ENCODE measurements around the gene TERT. TPM values are rescaled to one million over a fixed set of nuclear protein-coding genes. Genes with fewer than 3 reads are reported as not detected.

The TERT gene
- total RNA-seq, 1 donor from 2014 or later, result 2.9 TPM

- DNase-seq, result no peak
- H3K36me3 Mint-ChIP-seq (ENCODE audit: unreplicated experiment), result peaks cover 4% of the 10 kb centered on the region
- H3K9me3 Mint-ChIP-seq (ENCODE audit: unreplicated experiment), result peaks cover 3% of the 10 kb centered on the region
- peaks cover 15% of the 10 kb centered on the region for H3K27me3 Mint-ChIP-seq (ENCODE audit: unreplicated experiment)
- no peaks in the 10 kb centered on the region for H3K4me1 Mint-ChIP-seq (ENCODE audit: low read depth, unreplicated experiment)
- no peak overlapping the region for H3K4me3 Mint-ChIP-seq (ENCODE audit: unreplicated experiment)
- H3K27ac Mint-ChIP-seq (ENCODE audit: unreplicated experiment), result no peak overlapping the region
- TF ChIP-seq, protein P1, sequence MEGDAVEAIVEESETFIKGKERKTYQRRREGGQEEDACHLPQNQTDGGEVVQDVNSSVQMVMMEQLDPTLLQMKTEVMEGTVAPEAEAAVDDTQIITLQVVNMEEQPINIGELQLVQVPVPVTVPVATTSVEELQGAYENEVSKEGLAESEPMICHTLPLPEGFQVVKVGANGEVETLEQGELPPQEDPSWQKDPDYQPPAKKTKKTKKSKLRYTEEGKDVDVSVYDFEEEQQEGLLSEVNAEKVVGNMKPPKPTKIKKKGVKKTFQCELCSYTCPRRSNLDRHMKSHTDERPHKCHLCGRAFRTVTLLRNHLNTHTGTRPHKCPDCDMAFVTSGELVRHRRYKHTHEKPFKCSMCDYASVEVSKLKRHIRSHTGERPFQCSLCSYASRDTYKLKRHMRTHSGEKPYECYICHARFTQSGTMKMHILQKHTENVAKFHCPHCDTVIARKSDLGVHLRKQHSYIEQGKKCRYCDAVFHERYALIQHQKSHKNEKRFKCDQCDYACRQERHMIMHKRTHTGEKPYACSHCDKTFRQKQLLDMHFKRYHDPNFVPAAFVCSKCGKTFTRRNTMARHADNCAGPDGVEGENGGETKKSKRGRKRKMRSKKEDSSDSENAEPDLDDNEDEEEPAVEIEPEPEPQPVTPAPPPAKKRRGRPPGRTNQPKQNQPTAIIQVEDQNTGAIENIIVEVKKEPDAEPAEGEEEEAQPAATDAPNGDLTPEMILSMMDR (IDR thresholded peaks at IDR 0.05; ENCODE audit: partially characterized antibody, unreplicated experiment), result no peak
These were observed 74.5 kb downstream of the TERT start for GRCh38 chr5:1220351-1220750.

DNA sequence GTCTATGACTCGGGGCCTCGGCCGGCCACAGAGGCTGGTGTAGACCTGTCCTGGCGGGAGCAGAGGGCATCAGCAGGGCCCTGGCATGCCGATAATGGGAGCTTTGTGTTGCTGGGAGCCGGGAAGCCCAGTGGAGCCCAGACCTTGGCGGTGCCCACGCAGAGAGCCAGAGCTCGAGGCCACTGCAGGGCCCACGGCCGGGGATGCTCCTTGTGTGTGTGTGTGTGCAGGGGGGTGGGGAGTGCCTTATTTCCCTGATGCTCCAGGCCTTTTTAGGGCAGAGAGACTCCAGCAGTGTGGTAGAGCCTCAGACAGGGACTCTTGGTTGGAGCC, 75.1 kb downstream of the TERT start:
- Mint-ChIP-seq H3K4me1 (ENCODE audit: low read depth, unreplicated experiment) (no peaks in the 10 kb centered on the region), H3K4me3 (ENCODE audit: unreplicated experiment) (no peak overlapping the region), H3K27me3 (ENCODE audit: unreplicated experiment) (peaks cover 16% of the 10 kb centered on the region), H3K27ac (ENCODE audit: unreplicated experiment) (no peak overlapping the region), H3K9me3 (ENCODE audit: unreplicated experiment) (peaks cover 3% of the 10 kb centered on the region), H3K36me3 (ENCODE audit: unreplicated experiment) (peaks cover 4% of the 10 kb centered on the region)
- TF ChIP-seq, protein P1 (IDR thresholded peaks at IDR 0.05; ENCODE audit: partially characterized antibody, unreplicated experiment), result no peak
- DNase-seq, result no peak

GRCh38 chr5:1219098-1219767, 75.6 kb downstream of the TERT start:
- Mint-ChIP-seq H3K4me3 (ENCODE audit: unreplicated experiment) (no peak overlapping the region), H3K4me1 (ENCODE audit: low read depth, unreplicated experiment) (no peaks in the 10 kb centered on the region), H3K27me3 (ENCODE audit: unreplicated experiment) (peaks cover 15% of the 10 kb centered on the region), H3K36me3 (ENCODE audit: unreplicated experiment) (peaks cover 4% of the 10 kb centered on the region), H3K9me3 (ENCODE audit: unreplicated experiment) (peaks cover 3% of the 10 kb centered on the region), H3K27ac (ENCODE audit: unreplicated experiment) (no peak overlapping the region)
- TF ChIP-seq, protein P1 (IDR thresholded peaks at IDR 0.05; ENCODE audit: partially characterized antibody, unreplicated experiment), result no peak
- no peak for DNase-seq

- peaks cover 3% of the 10 kb centered on the region for H3K9me3 Mint-ChIP-seq (ENCODE audit: unreplicated experiment)
- TF ChIP-seq, protein P1 (IDR thresholded peaks at IDR 0.05; ENCODE audit: partially characterized antibody, unreplicated experiment), result no peak
- H3K4me1 Mint-ChIP-seq (ENCODE audit: low read depth, unreplicated experiment), result no peaks in the 10 kb centered on the region
- H3K4me3 Mint-ChIP-seq (ENCODE audit: unreplicated experiment), result no peak overlapping the region
- peaks cover 4% of the 10 kb centered on the region for H3K36me3 Mint-ChIP-seq (ENCODE audit: unreplicated experiment)
- peaks cover 15% of the 10 kb centered on the region for H3K27me3 Mint-ChIP-seq (ENCODE audit: unreplicated experiment)
- H3K27ac Mint-ChIP-seq (ENCODE audit: unreplicated experiment), result no peak overlapping the region
- DNase-seq, result no peak
These were observed 76.4 kb downstream of the TERT start for GRCh38 chr5:1218351-1219080.

- Mint-ChIP-seq H3K36me3 (ENCODE audit: unreplicated experiment) (peaks cover 4% of the 10 kb centered on the region), H3K27ac (ENCODE audit: unreplicated experiment) (no peak overlapping the region), H3K9me3 (ENCODE audit: unreplicated experiment) (peaks cover 3% of the 10 kb centered on the region), H3K27me3 (ENCODE audit: unreplicated experiment) (peaks cover 12% of the 10 kb centered on the region), H3K4me1 (ENCODE audit: low read depth, unreplicated experiment) (no peaks in the 10 kb centered on the region), H3K4me3 (ENCODE audit: unreplicated experiment) (no peak overlapping the region)
- peak; percentile 4 for DNase-seq
- TF ChIP-seq, protein P1 (IDR thresholded peaks at IDR 0.05; ENCODE audit: partially characterized antibody, unreplicated experiment), result no peak
These were observed 77.2 kb downstream of the TERT start for GRCh38 chr5:1217596-1218206.

Data from glutamatergic neuron (in vitro differentiated cells).